Large intestine (tissue), 3 donors: ENCODE data around the gene TNRC18. TPM values are rescaled to one million over a fixed set of nuclear protein-coding genes. Genes with fewer than 3 reads are reported as not detected.
"Not testable (repeated sequence)": the region's sequence is repeated elsewhere in the genome, so short reads cannot be mapped to it uniquely, and the experiment has no call there.

Source experiments
- DNase-seq, 2 donors: peaks; one replicate each; pipeline versions ENCODE4 v3.0.0 to v3.0.0-alpha.2; 2013
- H3K27ac ChIP-seq: one replicate; pipeline ENCODE4 v1.5.1; 2013; ENCODE audit warnings: low read length
- H3K27me3 ChIP-seq: 2 replicates; pipeline ENCODE4 v1.6.1; 2013; ENCODE audit warnings: low read length; ENCODE audit not compliant: control insufficient read depth, insufficient read depth
- H3K36me3 ChIP-seq: 2 replicates; pipeline ENCODE4 v1.6.1; 2013; ENCODE audit warnings: low read length; ENCODE audit not compliant: control insufficient read depth, insufficient read depth
- H3K4me1 ChIP-seq: one replicate; pipeline ENCODE4 v1.6.1; 2013; ENCODE audit warnings: low read length; ENCODE audit not compliant: control insufficient read depth, insufficient read depth
- H3K4me3 ChIP-seq: one replicate; pipeline ENCODE4 v1.5.1; 2013; ENCODE audit warnings: low read length
- H3K9me3 ChIP-seq: one replicate; pipeline ENCODE4 v1.6.1; 2013; ENCODE audit warnings: mild to moderate bottlenecking, low read depth, low read length, moderate library complexity; ENCODE audit not compliant: control insufficient read depth
- WGBS: methylation state at CpG from one replicate; pipeline ENCODE4 v1.1.5; 2013; ENCODE audit warnings: low lambda C conversion rate; ENCODE audit not compliant: insufficient coverage; 5-methylcytosine and 5-hydroxymethylcytosine counted together
- polyA plus RNA-seq: library from polyadenylated mRNA; unstranded; fragments of 120-200 nt; gene quantifications from one replicate; pipeline ENCODE4 v1.2.1, GENCODE V29; 2013

TNRC18 gene
- polyA plus RNA-seq, 1 donor = 78.4 TPM

DNA sequence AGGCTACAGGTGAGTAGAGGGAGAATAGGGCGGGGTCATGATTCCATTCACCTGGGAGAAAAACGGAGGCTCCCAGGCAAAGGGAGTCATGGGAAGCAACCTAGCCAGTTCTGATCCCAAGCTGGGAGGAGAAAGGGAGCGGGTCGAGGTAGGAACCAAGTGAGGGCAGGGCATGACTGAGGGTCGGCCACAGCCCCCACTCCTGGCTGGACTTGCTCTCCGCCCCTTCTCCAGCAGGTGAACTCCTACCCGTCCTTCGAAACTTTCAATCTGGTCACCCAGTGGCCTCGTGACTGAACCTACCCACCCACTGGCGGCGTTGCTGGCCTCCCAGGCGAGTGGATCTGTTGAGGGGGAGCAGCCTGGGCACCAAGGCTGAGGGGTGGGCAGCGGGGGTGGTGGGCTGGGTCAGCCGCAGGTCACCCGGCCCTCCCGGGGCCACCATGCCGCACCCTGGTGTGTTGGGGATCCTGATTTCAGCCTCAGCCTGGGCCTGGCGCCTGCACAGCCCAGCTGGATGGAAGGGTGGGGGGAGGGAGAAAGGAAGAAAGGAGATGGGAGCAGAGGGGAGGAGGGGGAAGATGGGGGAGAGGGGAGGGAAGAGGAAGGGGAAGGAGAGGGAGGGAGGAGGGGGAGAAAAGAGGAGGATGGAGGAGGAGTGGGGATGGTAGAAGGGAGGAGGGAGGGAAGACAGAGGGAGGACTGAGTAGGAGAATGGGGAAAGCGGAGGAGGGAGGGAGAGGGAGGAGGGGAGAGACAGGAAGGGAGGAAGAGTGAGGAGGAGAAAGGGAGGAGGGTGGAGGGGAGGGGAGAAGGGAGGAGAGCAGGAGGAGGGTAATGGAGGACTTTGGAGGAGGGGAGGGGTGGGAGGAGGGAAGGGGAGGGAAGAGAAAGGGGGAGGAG lies 141.8 kb downstream of the TNRC18 start:
- H3K27ac ChIP-seq, H3K4me3 ChIP-seq, H3K27me3 ChIP-seq, H3K4me1 ChIP-seq, H3K9me3 ChIP-seq, H3K36me3 ChIP-seq: not testable (repeated sequence)
- no CpG with 5 or more reads among the region's 19 CpGs for WGBS
- DNase-seq = peak in 1 of 2 donors; percentile 14

DNA sequence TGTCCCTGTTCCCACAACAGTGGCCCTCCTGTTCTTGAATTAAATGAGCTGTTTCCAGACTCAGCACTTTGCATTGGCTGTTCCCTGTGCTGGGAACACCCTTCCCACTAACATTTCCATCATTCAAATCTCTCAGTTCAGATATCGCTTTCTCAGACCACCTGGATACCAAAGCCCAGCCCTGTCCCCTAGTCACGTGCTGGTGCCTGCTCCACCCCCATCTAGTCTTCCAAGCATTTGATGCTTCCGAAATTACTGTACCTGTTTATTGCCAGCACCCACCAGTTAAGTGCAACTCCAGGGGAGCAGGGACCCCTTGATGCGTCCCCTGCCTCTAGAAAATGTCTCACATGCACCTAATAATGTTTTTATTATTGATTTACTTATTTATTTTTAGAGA lies 143.9 kb downstream of the TNRC18 start:
- no peak overlapping the region for H3K4me3 ChIP-seq
- no peak for DNase-seq
- no peaks in the 10 kb centered on the region for H3K27me3 ChIP-seq
- H3K36me3 ChIP-seq = no peaks in the 10 kb centered on the region
- H3K27ac ChIP-seq = no peak overlapping the region
- peaks cover 3% of the 10 kb centered on the region for H3K9me3 ChIP-seq
- WGBS = 100% methylated on average over 1 of the region's 4 CpGs
- no peaks in the 10 kb centered on the region for H3K4me1 ChIP-seq

DNA sequence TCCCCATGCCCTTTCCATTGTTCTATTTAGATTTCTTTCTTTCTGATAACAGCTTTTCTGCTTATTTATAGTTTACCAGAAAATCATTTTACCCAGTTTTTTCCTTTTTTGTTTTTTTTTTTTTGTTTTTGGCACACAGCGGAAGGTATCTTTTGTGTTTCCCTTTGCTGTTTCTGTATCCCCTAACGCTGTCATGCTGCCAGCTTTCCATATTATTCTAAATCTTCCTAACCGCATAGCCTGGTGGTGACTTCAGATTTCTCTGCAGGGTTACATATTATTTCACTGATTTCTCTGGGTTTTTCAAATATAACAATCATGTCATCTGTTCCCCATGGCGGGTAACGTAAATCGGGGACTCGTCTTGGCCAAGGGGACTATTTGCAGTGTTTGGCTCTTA lies 144.9 kb downstream of the TNRC18 start:
- no peaks in the 10 kb centered on the region for H3K4me1 ChIP-seq
- WGBS = 95% methylated on average over 3 of the region's 7 CpGs
- no peak for DNase-seq
- H3K27ac ChIP-seq = no peak overlapping the region
- H3K36me3 ChIP-seq = no peaks in the 10 kb centered on the region
- no peak overlapping the region for H3K4me3 ChIP-seq
- H3K9me3 ChIP-seq = peaks cover 2% of the 10 kb centered on the region
- H3K27me3 ChIP-seq = no peaks in the 10 kb centered on the region

DNA sequence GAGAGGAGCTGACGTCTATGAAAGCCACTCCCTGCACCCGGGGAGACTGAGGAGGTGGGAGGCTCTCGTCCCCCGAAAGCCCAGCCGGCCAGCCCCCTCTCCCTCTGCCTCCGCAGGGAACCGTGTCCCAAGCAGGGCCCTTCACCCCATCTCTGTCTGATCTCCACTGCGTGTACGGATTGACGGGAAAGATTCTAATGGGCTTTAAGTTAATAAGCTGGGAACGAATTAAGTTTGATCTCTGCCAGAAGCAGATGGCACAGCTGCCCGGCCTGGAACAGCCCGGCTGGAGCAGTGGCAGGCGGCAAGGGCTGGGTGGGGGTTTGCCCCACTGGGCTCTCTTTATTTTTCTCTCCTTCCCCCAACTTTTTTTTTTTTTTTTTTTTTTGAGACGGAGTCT lies 147.0 kb downstream of the TNRC18 start:
- H3K36me3 ChIP-seq = no peaks in the 10 kb centered on the region
- H3K9me3 ChIP-seq = no peaks in the 10 kb centered on the region
- no peaks in the 10 kb centered on the region for H3K4me1 ChIP-seq
- no peak overlapping the region for H3K4me3 ChIP-seq
- no peak overlapping the region for H3K27ac ChIP-seq
- no peak for DNase-seq
- no CpG with 5 or more reads among the region's 15 CpGs for whole genome bisulfite sequencing
- no peaks in the 10 kb centered on the region for H3K27me3 ChIP-seq

DNA sequence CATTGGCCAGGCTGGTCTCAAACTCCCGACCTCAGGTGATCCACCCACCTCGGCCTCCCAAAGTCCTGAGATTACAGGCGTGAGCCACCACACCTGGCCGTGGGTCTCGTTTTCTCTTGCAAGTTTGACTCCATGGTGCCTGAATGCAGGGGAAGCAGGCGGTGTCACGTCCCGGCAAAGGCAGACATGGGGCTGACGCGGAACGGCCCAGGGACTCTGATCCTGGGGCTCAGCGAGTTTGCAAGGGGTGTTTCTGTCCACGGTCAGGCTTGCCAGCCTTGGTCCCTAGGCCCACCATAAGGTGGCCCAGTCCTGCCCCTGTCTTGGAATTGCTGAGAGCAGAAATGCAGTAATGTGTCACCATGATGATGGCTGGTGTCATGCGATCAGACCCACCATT lies 147.5 kb downstream of the TNRC18 start:
- not testable (repeated sequence) for H3K36me3 ChIP-seq, H3K4me3 ChIP-seq, H3K27me3 ChIP-seq, H3K4me1 ChIP-seq, H3K9me3 ChIP-seq, DNase-seq, H3K27ac ChIP-seq
- no CpG with 5 or more reads among the region's 14 CpGs for WGBS

DNA sequence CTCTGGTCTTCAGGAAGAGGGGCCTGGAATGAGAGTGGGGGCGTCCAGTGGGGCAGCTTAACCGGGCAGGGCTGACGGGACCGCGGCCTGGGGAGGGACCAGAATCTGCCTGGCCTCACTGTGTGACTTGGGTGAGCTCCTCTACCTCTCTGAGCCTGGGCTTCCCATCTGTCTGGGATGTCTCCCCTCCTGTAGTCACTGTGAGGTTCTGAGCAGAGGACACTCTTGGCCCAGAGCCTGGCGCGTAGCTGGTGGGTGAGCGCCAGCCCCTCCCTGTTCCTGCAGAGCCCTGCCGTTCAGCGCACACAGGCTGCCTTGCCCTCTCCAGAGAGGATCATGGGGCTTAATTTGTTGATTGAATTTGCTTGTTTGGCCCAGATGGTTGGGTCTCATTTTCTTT lies 148.1 kb downstream of the TNRC18 start:
- whole genome bisulfite sequencing = no CpG with 5 or more reads among the region's 10 CpGs
- H3K27me3 ChIP-seq, H3K4me3 ChIP-seq, H3K4me1 ChIP-seq, H3K27ac ChIP-seq, H3K36me3 ChIP-seq, H3K9me3 ChIP-seq: not testable (repeated sequence)
- peak in 1 of 2 donors; percentile 16 for DNase-seq

DNA sequence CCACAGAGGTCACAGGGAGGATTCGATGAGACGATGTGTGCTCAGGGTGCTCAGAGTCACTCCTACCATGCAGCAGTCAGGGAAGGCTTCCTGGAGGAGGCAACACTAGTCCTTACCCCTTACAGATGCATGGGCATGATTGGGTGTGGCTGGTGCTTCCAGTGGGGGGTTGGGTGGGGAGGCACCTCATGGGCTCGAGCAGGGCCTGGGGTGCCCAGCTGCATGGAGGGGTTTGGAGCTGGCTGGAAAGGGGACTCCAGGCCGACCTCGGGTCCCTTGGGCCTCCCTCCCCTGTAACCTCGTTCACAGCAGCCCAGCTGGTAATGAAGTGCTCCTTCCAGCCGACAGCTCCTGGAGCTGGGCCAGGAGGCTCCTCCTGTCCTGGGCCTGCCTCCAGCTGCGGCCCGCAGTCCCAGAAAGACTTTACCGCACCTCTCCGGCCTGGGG lies 148.6 kb downstream of the TNRC18 start:
- H3K27me3 ChIP-seq, H3K4me3 ChIP-seq, H3K4me1 ChIP-seq, DNase-seq, H3K36me3 ChIP-seq, H3K27ac ChIP-seq, H3K9me3 ChIP-seq: not testable (repeated sequence)
- WGBS = no CpG with 5 or more reads among the region's 11 CpGs

DNA sequence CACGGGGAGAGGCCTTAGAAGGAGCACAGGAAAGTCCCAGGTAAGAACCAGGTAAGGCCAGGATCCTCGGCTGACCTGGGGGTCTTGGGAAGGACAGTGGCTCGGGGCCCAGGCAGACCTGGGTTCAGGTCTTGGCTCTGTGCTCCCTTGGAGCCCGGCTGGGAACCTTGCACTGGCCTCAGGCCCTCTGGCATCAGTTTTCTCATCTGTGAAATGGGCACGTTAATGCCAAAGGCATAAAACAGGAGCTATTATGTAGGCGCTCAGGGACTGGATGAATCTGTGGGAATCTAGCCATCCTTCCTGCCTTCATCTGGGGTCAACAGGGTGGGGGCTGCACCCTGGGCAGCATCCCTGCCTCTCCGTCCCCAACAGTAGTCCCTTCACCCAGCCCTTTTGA lies 149.2 kb downstream of the TNRC18 start:
- Histone ChIP-seq H3K4me1 (no peaks in the 10 kb centered on the region), H3K36me3 (no peaks in the 10 kb centered on the region), H3K4me3 (no peak overlapping the region), H3K27me3 (no peaks in the 10 kb centered on the region), H3K27ac (no peak overlapping the region), H3K9me3 (no peaks in the 10 kb centered on the region)
- no peak for DNase-seq
- no CpG with 5 or more reads among the region's 7 CpGs for WGBS

DNA sequence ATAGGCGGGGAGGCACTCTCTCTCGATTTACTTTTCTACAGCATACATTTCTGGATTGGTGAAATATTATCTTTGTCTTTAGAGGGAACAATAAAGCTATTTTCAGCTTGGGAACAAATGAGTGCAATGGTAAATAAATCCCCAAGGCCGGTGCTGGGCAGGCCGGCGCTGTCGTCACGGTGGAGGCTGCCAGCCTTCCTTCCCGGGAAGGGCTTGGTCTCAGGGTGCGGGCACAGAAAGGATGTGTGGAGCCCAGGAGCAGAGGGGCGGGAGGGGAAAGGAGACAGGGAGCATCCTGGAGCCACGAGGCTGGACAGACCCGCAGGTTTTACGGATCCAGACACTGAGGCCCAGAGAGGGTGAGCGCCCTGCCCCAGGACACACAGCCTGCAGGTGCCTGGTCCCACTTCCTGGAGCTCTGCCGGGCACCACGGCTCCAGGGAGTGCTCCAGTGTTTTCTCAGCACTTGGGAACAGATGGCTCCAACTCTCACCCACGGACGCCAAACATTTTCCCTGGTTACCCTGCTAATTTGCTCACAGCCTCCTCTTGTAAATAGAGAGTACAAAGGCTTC lies 149.7 kb downstream of the TNRC18 start:
- H3K27me3 ChIP-seq, DNase-seq, H3K9me3 ChIP-seq, H3K36me3 ChIP-seq, H3K4me1 ChIP-seq, H3K4me3 ChIP-seq, H3K27ac ChIP-seq: not testable (repeated sequence)
- no CpG with 5 or more reads among the region's 18 CpGs for WGBS

DNA sequence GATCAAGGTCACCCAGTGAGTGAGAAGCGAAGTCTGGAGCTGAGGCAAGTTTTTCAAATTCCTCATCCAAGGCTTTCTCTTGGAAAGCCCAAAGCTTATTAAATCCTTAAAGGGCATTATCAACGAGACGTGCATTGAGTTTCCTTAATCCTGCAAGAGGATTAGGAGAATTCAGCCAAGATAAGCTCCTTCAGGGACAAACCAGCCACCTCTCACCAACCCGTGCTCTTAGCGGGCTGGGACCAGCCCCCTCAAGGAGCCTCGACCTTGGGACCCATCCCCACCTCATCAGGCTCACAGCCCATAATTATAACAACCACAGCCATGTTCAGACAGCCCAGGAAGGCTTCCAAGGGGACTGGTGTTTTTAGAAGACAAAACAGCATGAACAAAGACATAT lies 152.8 kb downstream of the TNRC18 start:
- DNase-seq = no peak

More for the DNA sequence above, 152.8 kb downstream of the TNRC18 start:
- no peak overlapping the region for H3K27ac ChIP-seq
- H3K4me3 ChIP-seq = no peak overlapping the region
- no CpG with 5 or more reads among the region's 6 CpGs for WGBS
- H3K27me3 ChIP-seq = no peaks in the 10 kb centered on the region
- H3K4me1 ChIP-seq = no peaks in the 10 kb centered on the region
- peaks cover 3% of the 10 kb centered on the region for H3K9me3 ChIP-seq
- no peaks in the 10 kb centered on the region for H3K36me3 ChIP-seq
